IgD-negative memory B cell (primary cell): ENCODE results near the gene LAGE3. TPM values are rescaled to one million over a fixed set of nuclear protein-coding genes. Genes with fewer than 3 reads are reported as not detected.
A peak's percentile ranks its signal among the peaks of the same experiment; 100 is the strongest.

Experiments
- H3K27ac Mint-ChIP-seq, 3 donors: one replicate each; pipeline ENCODE4 v1.8.0; 2020 to 2022; ENCODE audit warnings: mild to moderate bottlenecking in 3 of 3, mixed read lengths in 3 of 3, moderate library complexity in 1 of 3
- H3K27me3 Mint-ChIP-seq: one replicate; pipeline ENCODE4 v1.8.0; 2021; ENCODE audit warnings: mixed read lengths
- H3K36me3 Mint-ChIP-seq: one replicate; pipeline ENCODE4 v1.8.0; 2020; ENCODE audit warnings: mild to moderate bottlenecking, mixed read lengths
- H3K4me1 Mint-ChIP-seq, 3 donors: one replicate each; pipeline ENCODE4 v1.8.0; 2020 to 2022; ENCODE audit warnings: mixed read lengths in 3 of 3, mild to moderate bottlenecking in 1 of 3
- H3K4me3 Mint-ChIP-seq, 4 donors: one replicate each; pipeline ENCODE4 v1.8.0; 2020 to 2022; ENCODE audit warnings: mild to moderate bottlenecking in 4 of 4, mixed read lengths in 4 of 4, moderate library complexity in 3 of 4
- H3K9me3 Mint-ChIP-seq, 3 donors: one replicate each; pipeline ENCODE4 v1.8.0; 2020 to 2021; ENCODE audit warnings: mixed read lengths in 3 of 3, mild to moderate bottlenecking in 1 of 3
- polyA plus RNA-seq: library from polyadenylated mRNA; unstranded; fragments of 300-500 nt; fragmentation: Illumina TruSeq; gene quantifications from one replicate; pipeline ENCODE4 v1.2.3, GENCODE V29; 2021

LAGE3 gene
- polyA plus RNA-seq, 1 donor from 2014 or later: 51.7 TPM

DNA sequence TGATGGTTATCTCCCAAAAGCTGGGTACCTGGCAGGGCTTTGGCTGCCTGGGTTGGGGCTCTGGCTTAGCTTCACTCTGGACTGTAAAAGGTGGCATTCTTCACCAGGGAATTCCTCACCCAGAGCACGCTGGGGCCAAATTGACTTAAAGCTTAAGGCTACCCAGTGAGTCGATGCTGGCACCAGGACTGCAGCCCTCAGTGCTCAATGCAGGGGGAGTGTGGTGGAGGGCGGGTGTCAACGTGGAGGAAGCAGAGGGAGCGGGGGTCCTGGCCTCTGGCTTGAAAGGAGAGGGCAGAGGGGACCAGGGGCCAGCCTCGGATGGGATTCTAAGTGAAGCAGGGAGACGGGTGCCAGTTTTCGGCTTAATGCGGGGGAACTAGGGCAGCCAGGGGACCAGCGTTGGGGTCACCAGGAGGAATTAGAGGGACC lies 35.6 kb downstream of the LAGE3 start:
- peak overlapping the region; percentile 40 to 93 (median 93) for H3K27ac Mint-ChIP-seq
- no peaks in the 10 kb centered on the region for H3K9me3 Mint-ChIP-seq
- no peaks in the 10 kb centered on the region for H3K36me3 Mint-ChIP-seq
- peak overlapping the region; percentile 52 to 85 (median 79) for H3K4me3 Mint-ChIP-seq
- peaks cover 0 to 2% (median 0%) of the 10 kb centered on the region in 3 donors for H3K4me1 Mint-ChIP-seq
- H3K27me3 Mint-ChIP-seq: no peaks in the 10 kb centered on the region

DNA sequence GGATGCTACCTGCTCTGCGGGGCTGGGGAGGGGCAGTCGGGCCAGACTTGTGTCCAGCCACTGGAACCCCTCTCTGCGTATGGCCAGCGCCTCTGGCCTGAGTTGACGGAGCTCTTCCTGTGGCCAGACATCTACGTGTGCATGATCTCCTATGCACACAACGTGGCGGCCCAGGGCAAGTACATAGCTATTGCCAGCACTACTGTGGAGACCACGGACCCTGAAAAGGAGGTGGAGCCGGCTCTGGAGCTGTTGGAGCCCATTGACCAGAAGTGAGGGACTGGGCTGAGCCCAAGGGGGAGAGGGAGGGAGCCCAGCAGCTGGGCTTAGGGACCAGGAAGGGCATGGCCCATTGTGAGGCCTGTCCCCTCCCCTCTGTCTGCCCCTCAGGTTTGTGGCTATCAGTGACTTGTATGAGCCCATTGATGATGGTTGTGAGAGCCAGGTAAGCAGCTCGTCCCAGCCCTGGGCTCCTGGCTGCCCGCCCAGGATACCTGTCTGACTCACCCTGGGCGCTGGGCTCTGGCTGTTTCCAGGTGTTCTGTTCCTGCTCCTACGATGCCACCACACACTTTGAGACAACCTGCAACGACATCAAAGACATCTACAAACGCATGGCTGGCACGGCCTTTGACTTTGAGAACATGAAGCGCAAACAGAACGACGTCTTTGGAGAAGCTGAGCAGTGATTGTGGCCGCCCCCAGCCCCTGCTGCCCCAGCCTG lies 36.9 kb downstream of the LAGE3 start:
- H3K4me1 Mint-ChIP-seq: peaks cover 0 to 4% (median 2%) of the 10 kb centered on the region in 3 donors
- H3K9me3 Mint-ChIP-seq: no peaks in the 10 kb centered on the region
- peak overlapping the region in 1 of 3 donors; percentile 84 for H3K27ac Mint-ChIP-seq
- no peaks in the 10 kb centered on the region for H3K27me3 Mint-ChIP-seq
- no peaks in the 10 kb centered on the region for H3K36me3 Mint-ChIP-seq
- peak overlapping the region in 1 of 4 donors; percentile 20 for H3K4me3 Mint-ChIP-seq

DNA sequence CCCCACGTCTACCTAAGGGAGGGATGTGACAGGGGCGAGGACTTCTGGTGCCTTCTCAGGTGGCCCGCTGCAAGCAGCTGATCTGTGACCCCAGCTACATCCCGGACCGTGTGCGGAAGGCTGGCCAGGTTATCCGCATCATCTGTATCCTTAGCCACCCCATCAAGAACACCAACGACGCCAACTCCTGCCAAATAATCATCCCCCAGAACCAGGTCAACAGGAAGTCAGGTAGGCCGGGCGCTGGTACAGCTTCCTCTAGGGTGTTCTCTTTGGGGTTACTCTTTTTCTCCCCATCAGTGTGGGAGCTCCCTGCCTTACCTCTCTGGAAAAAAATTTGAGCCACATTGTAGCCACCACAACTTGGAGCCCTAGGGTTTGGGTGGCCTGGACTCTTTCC lies 37.5 kb downstream of the LAGE3 start:
- peak overlapping the region in 1 of 3 donors; percentile 84 for H3K27ac Mint-ChIP-seq
- H3K4me1 Mint-ChIP-seq: peaks cover 0 to 4% (median 2%) of the 10 kb centered on the region in 3 donors
- H3K4me3 Mint-ChIP-seq: peak overlapping the region in 1 of 4 donors; percentile 20
- no peaks in the 10 kb centered on the region for H3K36me3 Mint-ChIP-seq
- no peaks in the 10 kb centered on the region for H3K27me3 Mint-ChIP-seq
- no peaks in the 10 kb centered on the region for H3K9me3 Mint-ChIP-seq

DNA sequence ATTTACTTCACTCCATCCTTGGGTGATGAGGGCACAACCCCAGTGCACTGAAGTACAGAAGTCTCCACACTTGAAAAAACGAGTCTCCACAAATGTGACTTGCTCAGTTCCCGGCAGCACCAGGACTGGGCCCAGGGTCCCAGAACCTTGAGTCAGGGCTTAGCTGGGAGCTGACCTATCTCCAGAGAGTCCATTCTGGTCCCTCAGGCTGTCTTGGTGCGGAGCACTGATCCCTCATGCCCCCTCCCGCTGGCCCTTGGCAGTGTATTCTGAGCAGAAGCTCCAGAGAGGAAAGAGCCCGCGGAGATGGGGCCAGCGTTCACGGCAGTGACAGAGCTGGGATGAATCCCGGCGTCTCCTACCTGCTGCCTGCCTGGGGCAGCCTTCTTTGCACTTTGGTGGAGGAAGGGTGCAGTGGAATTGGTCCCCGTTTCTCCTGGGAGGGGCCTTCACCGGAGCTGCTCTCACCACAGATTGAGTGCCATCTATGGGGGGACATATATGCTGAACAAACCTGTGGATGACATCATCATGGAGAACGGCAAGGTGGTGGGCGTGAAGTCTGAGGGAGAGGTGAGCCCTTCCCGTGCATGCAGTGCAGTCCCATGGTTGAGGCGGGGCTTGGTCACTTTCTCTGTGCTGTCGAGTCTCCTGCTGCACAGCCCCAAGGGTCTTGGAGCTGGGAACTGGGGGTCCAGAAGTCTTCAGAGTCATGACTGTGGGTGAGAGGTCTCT lies 38.3 kb downstream of the LAGE3 start:
- Mint-ChIP-seq H3K4me1 (peaks cover 0 to 6% (median 2%) of the 10 kb centered on the region in 3 donors), H3K36me3 (no peaks in the 10 kb centered on the region), H3K9me3 (no peaks in the 10 kb centered on the region), H3K4me3 (peak overlapping the region in 1 of 4 donors; percentile 72), H3K27me3 (no peaks in the 10 kb centered on the region), H3K27ac (peak overlapping the region in 1 of 3 donors; percentile 84)

DNA sequence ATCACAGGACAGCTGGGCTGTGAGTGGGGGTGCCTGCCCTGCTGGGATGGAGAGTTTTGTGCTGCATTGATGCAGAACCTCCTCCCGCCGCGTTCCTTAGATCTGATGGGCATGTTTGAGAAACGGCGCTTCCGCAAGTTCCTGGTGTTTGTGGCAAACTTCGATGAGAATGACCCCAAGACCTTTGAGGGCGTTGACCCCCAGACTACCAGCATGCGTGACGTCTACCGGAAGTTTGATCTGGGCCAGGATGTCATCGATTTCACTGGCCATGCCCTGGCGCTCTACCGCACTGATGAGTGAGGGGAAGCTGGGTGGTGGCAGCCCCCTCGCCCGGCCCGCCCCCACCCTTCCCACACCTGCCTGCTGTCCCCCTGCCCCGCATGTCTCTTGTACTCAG lies 39.2 kb downstream of the LAGE3 start:
- Mint-ChIP-seq H3K9me3 (no peaks in the 10 kb centered on the region), H3K27me3 (no peaks in the 10 kb centered on the region), H3K4me3 (peak overlapping the region in 1 of 4 donors; percentile 72), H3K4me1 (peaks cover 0 to 6% (median 2%) of the 10 kb centered on the region in 3 donors), H3K36me3 (no peaks in the 10 kb centered on the region), H3K27ac (peak overlapping the region in 1 of 3 donors; percentile 84)

DNA sequence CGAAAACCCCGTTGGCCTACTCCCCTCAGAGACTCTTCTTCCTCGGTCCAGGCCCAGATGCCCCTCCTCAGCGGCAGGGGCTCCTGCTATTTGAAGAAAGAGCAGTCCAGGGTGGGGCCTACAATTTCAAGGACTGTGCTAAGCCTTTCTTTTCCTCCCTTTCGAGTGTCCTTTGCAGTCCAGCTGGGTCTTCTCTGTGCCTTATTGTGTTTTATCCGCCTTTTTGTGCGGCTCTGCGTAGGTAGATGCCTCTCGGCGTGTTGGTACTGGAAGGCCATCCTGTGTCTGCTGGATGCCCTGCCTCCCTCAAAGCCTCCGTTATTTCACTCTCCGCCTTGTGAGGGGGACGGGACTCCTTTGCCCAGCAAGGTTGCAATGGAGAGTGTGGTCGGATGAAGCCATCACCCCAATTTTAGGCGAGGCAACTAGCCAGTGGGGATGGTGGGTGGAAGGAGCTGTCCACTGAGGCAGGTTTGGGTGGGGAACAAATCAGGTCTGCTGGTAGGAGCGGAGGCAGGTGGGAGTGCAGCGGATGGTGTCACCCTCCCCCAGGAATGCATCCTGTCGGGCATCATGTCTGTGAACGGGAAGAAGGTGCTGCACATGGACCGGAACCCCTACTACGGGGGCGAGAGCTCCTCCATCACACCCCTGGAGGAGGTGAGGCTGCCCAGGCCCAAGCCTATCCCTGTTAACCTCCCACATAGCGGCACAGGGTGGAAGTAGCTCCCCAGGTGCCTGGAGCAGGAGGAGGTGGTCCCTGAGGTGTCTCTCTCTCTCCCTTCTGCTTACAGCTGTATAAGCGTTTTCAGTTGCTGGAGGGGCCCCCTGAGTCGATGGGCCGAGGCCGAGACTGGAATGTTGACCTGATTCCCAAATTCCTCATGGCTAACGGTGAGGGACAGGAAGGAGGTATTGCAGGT lies 40.8 kb downstream of the LAGE3 start:
- no peaks in the 10 kb centered on the region for H3K27me3 Mint-ChIP-seq
- no peaks in the 10 kb centered on the region for H3K9me3 Mint-ChIP-seq
- H3K36me3 Mint-ChIP-seq: peaks cover 3% of the 10 kb centered on the region
- H3K27ac Mint-ChIP-seq: peak overlapping the region in 2 of 3 donors; percentile 72 to 91
- peak overlapping the region; percentile 68 to 86 (median 80) for H3K4me3 Mint-ChIP-seq
- H3K4me1 Mint-ChIP-seq: peaks cover 0 to 6% (median 0%) of the 10 kb centered on the region in 3 donors

DNA sequence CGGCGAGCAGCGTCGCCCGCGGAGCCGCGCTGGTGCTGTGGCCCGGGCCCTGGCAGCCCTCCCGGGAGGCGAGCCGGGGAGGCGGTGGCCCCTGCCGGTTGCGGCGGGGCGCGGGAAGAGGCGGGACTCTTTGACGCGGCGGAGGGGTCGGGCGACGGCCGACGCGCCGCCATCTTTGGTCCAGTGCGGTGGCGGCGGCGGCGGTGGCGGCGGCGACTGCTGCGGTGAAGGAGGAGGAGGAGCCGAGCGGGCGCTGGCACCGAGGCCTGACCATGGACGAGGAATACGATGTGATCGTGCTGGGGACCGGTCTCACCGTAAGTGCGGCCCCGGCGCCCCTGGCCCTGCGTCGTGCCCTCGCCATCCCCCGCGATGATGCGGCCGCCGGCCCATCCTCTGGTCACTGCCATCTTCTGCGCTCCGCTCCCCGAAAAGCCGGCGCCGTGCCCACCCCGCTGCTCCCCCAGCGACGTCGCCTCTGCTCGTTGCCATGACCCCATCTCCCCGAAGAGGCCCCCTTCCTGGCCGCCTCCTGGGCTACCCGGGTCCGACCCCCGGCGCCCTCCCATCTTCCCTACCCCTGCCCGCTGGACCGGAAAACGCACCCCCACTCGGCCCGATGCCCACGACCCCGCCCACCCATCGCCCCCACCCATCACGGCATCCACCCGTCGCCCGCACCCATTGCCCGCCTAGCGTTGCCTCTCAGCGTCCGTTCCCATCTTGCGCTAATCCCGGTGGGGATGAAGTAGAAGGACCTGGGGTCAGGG lies 41.9 kb downstream of the LAGE3 start, which contains the start of gene GDI1:
Gene GDI1 (plus strand): TSS at position 172 of the 770 bp plus-strand sequence. CDS start 101 bp downstream, at position 273.
- H3K4me1 Mint-ChIP-seq: peaks cover 0 to 6% (median 0%) of the 10 kb centered on the region in 3 donors
- peaks cover 3% of the 10 kb centered on the region for H3K36me3 Mint-ChIP-seq
- H3K4me3 Mint-ChIP-seq: peak within 1 kb of the TSS; percentile 78 to 89 (median 86)
- peak within 1 kb of the TSS; percentile 47 to 93 (median 92) for H3K27ac Mint-ChIP-seq
- no peaks in the 10 kb centered on the region for H3K27me3 Mint-ChIP-seq
- no peaks in the 10 kb centered on the region for H3K9me3 Mint-ChIP-seq

DNA sequence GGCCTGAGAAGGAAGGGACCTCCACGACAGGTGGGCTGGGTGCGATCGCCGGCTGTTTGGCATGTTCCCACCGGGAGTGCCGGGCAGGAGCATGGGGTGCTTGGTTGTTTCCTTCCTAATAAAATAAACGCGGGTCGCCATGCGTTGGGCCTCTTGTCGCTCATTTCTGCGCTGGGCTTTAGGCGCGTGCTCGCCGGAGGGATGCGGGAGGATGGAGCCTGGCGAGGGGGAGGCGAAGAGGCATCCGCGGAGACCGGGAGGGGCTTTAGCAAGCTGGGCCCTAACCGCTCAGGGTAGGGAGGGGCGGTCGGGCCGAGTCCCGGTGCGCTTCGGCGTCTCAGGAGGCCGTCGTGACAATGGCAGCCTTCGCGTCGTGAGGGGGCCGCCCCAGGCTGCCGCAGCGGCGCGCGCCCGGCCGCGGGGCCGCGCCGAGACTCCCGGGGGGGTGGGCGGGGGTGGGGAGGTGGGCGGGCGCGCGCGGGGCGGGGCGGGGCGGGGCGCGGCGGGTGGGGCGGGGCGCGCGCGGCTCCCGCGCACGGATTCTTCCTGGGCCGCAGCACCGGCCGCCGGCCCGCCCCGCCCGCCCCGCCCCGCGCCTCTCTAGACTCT lies 42.6 kb downstream of the LAGE3 start:
- Mint-ChIP-seq H3K27me3 (no peaks in the 10 kb centered on the region), H3K27ac (peak overlapping the region; percentile 47 to 93 (median 92)), H3K4me1 (peaks cover 0 to 6% (median 1%) of the 10 kb centered on the region in 3 donors), H3K9me3 (no peaks in the 10 kb centered on the region), H3K4me3 (peak overlapping the region; percentile 67 to 89 (median 78)), H3K36me3 (peaks cover 3% of the 10 kb centered on the region)

DNA sequence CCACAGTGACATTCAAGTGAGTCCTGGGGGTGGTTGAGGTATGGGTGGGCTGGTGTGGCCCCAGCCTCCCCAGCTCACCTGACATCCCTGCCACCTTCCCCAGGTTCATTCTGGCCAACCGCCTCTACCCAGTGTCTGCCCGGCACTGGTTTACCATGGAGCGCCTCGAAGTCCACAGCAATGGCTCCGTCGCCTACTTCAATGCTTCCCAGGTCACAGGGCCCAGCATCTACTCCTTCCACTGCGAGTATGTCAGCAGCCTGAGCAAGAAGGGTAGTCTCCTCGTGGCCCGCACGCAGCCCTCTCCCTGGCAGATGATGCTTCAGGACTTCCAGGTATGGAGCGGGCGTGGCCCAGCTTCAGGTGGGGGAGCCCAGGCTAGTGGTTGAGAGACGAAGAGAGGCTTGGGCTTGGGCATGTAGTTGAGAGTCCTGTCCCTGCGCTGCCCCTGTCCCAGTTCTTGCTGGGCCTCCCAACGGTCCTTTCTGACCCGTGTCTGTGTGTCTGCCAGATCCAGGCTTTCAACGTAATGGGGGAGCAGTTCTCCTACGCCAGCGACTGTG lies 43.8 kb downstream of the LAGE3 start:
- H3K27ac Mint-ChIP-seq: peak overlapping the region in 2 of 3 donors; percentile 65 to 78
- peak overlapping the region in 2 of 4 donors; percentile 51 to 63 for H3K4me3 Mint-ChIP-seq
- H3K27me3 Mint-ChIP-seq: no peaks in the 10 kb centered on the region
- peaks cover 0 to 9% (median 7%) of the 10 kb centered on the region in 3 donors for H3K4me1 Mint-ChIP-seq
- no peaks in the 10 kb centered on the region for H3K9me3 Mint-ChIP-seq
- peaks cover 3% of the 10 kb centered on the region for H3K36me3 Mint-ChIP-seq

DNA sequence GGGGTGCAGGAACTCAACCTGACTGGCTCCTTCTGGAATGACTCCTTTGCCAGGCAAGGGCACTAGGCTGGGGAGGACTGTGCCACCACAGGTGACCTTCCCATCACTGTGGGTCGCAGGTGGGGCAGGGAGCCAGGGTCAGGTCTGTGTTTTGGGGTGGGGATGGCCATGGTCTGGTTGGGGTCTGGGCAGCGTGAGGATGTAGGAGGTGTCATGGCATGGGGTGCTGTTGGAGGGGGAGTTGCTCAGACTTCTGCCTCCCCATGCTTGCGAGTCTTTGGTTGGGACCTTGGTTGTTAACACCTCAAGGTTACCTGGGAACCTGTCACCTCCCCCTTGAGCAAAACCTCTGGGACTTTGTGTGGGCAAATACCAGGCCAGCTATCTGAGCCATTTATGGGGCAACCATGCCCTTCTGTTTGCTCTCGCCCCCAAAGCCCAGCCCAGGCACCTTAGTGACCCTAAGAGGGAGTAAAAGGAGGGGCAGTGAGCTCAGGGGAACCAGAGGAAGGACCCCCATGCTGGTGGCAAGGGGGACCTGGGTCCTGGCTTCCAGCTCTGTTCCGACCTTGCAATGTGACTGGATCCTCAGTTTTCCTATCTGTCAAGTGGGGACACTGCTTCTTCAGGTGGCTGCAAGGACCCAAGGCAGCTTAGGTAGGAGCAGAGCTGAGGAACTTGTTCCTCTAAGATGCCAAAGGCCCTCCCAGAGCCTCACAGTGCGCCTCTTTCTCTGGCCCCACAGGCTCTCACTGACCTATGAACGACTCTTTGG lies 44.5 kb downstream of the LAGE3 start:
- no peaks in the 10 kb centered on the region for H3K27me3 Mint-ChIP-seq
- peaks cover 3% of the 10 kb centered on the region for H3K36me3 Mint-ChIP-seq
- peaks cover 2 to 12% (median 11%) of the 10 kb centered on the region in 3 donors for H3K4me1 Mint-ChIP-seq
- H3K9me3 Mint-ChIP-seq: no peaks in the 10 kb centered on the region
- H3K27ac Mint-ChIP-seq: peak overlapping the region in 1 of 3 donors; percentile 65
- H3K4me3 Mint-ChIP-seq: peak overlapping the region in 1 of 4 donors; percentile 63

DNA sequence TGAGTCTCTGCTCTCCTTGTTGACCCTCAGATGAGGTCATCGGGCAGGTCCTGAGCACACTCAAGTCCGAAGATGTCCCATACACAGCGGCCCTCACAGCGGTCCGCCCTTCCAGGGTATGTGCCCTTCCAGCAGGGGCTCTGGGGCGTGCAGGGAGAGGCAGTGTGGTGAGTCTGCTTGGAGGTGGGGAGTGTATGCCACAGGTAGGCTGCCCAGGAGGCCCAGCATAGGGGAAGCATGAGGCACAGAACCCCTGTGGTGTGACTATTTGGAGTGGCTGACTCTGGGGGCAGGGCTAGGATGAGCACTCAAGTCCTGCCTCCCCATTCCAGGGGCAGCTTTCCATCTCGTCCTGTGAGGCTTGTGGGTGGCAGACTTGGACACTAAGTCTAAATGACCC lies 45.5 kb downstream of the LAGE3 start:
- Mint-ChIP-seq H3K4me1 (peaks cover 7 to 17% (median 16%) of the 10 kb centered on the region in 3 donors), H3K9me3 (no peaks in the 10 kb centered on the region), H3K36me3 (peaks cover 3% of the 10 kb centered on the region), H3K27me3 (no peaks in the 10 kb centered on the region), H3K4me3 (peak overlapping the region in 1 of 4 donors; percentile 58), H3K27ac (peak overlapping the region in 1 of 3 donors; percentile 6)

DNA sequence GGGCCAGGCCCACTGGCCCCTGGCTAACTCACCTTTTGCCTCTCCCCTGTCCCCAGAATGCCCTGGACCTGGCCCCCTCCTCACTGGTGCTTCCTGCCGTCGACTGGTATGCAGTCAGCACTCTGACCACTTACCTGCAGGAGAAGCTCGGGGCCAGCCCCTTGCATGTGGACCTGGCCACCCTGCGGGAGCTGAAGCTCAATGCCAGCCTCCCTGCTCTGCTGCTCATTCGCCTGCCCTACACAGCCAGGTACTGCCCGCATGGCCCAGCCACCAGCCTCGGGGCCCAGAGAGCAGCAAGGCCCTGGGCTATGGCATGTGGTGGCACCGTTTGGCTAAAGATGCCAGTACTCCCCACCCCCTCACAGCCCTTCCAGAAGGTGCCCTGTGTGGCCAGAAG lies 46.9 kb downstream of the LAGE3 start:
- no peaks in the 10 kb centered on the region for H3K27me3 Mint-ChIP-seq
- peaks cover 0 to 2% (median 0%) of the 10 kb centered on the region in 3 donors for H3K9me3 Mint-ChIP-seq
- peak overlapping the region in 1 of 4 donors; percentile 50 for H3K4me3 Mint-ChIP-seq
- H3K4me1 Mint-ChIP-seq: peaks cover 7 to 17% (median 16%) of the 10 kb centered on the region in 3 donors
- H3K27ac Mint-ChIP-seq: no peak overlapping the region
- peaks cover 3% of the 10 kb centered on the region for H3K36me3 Mint-ChIP-seq
